GM19324 (cell line): ENCODE data around the gene CPNE8.

Experiments
- ATAC-seq: cut with Tn5 transposase; IDR thresholded peaks from one replicate; pipeline ENCODE4 v1.9.1; 2021; ENCODE audit warnings: mild to moderate bottlenecking, moderate library complexity; ENCODE audit not compliant: unreplicated experiment, low FRiP score

Gene CPNE8

DNA sequence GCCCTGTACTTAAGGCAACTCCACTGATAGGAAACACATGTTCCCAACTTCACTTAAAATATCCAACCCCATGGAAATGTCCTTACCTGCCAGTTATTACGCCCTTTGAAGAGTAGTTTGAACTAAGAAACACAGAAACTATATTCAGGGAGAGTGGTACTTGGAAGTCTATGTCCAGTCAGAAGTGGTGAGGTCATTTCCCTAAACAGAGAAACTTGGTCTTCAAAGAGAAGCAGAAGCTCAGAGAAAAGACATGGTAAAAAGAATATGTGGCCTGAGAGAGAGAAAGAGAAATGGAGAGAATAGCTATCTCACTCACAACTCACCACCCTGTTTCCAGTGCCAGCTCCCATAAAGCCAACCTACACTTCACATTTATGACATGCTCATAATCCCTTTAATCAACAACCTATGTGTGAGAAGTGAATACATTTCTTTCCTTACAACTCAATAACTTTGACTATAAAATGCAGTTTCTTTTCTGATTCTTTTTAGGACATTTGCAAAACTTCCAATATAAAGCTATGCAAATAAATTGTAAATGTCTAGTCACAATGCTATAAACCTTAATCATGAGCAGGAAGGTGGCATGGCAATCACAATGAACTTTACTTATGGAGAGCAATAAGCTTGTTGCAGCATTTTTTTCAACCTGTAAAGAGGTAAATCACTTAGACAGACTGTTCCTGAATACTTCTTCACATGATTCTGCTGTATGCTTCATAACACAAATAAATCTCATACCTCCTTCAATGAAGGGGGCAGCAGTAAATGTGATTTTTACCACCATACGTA, 67.1 kb downstream of the CPNE8 start:
- no peak for ATAC-seq

DNA sequence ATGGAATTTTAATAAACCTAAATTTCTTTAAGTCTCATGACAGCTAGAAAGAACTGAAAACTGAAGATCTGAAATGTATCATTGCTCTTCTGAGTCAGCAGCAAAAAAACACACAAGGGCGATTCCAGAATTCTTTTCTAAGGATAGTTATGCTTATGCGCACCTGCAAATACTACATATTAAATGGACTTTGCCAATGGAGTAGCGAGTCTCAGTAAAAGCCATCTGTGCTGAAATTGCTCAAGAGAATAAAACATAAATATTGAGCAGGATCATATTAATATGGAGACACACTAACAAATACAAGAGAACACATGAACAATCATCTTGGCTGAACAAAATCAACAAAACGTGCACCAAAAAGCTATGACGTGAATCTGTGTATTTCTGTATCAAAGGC, 73.7 kb downstream of the CPNE8 start:
- ATAC-seq: no peak

DNA sequence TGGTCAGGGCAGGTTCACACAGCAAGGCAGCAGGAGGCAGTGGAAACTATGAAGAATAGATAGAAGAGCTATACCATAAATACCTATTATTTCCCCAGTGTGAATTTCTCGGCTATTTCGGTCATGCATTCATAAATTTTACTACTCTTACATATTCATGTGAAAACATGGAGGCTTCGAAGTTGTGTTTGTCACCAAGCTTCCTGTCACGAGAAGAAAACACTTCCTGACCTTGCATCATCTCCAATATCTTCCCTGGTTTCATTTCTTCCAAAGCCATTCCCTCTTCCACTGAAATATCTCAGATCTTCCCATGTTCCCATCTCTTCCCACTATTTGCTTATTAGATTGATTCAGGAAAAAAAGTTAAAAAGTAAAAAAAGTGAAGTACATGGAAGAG, 80.4 kb downstream of the CPNE8 start:
- no peak for ATAC-seq

DNA sequence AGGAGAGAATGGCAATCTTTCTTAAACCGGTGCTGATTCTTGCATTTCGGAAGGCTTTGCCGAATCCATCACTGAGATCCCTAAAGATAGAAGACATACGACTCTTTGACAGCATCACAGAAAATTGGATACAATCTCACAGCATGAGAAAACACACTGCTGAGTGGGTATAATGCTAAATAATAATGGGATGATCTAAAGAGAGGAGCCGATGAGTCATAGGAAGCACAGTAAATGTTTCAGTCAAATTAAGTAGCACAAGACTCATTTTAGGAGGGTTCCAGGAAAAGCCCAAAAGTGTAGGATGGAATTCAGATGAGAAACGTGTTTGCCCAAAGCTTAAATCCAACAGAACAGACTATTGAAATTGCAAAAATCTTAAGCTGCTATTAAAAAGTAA, 81.7 kb downstream of the CPNE8 start:
- no peak for ATAC-seq

DNA sequence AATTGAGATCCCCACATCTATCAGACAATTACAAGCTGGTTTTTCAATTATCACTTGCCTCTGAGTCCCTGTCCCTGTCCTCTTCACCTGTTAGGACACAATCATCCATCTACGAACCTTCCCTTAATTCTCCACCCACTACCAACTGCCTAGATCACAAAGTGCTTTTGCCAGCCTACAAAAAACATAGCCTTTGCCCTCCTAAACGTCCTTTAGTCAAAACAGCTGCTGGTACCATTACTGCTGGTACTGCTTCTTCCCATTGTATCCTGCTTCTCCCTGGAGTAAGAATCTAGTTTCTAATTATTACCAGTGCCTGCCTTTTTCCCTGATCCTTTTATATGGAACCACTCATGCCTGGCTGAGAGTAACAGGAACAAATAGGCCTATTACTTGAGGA, 82.1 kb downstream of the CPNE8 start:
- no peak for ATAC-seq

DNA sequence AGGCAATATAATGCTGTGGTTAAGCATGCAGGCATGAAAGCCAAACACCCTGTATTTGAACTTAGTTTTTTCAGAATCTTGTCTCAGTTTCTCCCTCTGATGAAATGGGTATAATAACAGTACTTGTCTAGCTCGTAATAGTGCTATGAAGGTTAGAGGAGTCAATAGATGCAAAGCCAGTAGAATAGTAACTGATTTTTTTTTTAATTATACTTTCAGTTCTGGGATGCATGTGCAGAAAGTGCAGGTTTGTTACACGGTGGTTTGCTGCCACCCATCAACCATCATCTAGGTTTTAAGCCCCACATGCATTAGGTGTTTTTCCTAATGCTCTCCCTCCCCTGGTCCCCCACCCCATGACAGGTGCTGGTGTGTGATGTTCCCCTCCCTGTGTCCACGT, 87.4 kb downstream of the CPNE8 start:
- ATAC-seq: no peak

DNA sequence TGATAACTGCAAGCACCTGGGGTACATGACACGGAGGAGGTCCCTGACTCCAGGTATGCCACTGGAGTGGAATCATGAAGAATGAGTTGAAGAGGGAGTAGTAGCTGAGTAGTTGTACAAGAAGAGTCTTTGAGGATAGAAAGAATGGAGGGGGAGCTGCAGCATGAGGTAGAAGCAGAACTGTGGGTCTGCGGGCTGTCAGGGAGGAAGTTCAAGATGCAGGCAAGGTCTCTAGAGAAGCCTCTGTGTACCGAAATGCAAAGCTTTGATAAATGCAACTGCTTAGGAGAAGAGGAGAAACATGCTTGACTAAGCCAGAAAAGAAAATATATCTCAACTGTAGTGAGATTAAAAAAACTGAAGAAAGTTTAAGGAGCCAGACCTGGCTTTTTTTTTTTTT, 91.5 kb downstream of the CPNE8 start:
- ATAC-seq: no peak

DNA sequence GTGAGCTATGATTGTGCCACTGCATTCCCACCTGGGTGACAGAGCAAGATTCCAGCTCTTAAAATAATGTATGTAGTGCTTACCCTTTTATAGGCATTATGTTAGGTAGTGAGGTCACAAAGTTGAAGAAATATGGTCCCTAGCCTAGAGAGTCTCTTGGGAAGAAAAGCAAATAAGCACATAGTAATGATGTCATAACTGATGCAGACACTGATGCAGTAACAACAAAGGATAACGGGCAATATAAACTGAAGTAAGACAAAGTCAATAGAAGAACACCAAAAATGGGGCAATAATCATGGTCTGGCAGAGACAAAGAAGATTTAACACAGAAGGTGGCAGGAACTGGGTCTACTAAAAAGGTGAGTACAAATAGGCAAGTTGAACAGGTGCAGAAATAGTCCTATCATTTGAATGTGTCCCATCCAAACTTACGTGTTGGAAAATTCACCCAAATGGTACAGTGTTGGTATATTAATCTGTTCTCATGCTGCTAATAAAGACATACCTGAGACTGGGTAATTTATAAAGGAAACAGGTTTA, 93.5 kb downstream of the CPNE8 start:
- no peak for ATAC-seq

DNA sequence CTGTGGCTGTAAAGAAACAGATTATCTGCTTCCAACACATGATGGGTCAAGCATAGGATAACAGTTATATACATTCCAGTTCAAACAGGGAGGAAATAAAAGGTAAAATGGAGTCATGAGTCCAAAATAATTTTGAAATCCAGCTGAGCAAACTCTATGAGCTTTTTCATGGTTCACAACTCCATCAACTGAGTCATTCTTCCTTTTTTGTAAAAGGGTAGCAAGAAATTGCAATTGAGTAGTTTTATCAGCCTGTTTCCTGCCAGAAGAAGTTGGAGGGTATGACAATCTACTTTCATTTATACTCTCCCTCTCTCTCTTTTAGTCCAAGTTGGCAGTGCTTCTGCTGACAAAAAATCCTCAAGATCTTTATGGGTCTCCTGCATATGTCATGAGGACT, 95.6 kb downstream of the CPNE8 start:
- no peak for ATAC-seq

DNA sequence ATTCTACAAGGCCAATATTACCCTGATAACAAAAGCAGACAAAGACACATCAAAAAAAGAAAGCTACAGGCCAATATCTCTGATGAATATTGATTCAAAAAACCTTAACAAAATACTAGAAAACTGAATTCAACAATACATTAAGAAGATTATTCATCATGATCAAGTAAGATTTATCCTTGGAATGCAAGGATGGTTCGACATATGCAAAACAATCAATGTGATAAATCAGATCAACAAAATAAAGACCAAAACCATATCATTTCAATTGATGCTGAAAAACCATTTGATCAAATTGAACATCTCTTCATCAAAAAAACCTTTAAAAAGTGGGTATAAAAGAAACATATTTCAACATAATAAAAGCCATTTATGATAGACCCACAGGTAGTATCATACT, 117.3 kb downstream of the CPNE8 start:
- no peak for ATAC-seq

DNA sequence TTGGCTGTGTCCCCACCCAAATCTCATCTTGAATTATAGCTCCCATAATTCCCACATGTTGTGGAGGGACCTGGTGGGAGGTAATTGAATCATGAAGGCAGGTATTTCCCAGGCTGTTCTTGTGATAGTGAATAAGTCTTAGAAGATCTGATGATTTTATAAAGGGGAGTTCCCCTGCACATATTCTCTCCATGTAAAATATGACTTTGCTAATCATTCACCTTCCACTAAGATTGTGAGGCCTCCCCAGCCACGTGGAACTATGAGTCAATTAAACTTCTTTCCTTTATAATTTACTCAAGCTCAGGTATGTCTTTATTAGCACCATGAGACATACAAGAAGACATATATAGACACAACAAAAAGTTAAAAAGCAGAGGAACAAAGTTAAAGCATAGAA, 120.0 kb downstream of the CPNE8 start:
- no peak for ATAC-seq

DNA sequence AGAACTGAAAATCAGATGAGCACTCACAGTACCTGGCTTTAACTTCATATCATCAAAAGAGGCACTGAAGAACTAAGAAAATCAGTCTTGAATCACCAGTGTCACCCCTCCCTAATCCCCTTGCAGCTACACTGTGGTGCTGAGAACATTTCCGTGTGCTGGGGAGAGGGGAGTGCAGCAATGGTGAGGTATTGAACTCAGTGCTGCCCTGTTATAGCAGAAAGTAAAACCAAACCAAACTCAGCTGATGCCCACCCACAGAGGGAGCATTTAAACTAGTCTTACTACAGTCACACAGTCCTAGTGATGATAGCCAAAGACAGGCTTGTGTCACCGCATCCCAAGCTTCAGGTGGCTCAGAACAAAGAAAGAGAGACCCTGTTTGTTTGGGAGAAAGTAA, 122.1 kb downstream of the CPNE8 start:
- peak; percentile 72 for ATAC-seq

DNA sequence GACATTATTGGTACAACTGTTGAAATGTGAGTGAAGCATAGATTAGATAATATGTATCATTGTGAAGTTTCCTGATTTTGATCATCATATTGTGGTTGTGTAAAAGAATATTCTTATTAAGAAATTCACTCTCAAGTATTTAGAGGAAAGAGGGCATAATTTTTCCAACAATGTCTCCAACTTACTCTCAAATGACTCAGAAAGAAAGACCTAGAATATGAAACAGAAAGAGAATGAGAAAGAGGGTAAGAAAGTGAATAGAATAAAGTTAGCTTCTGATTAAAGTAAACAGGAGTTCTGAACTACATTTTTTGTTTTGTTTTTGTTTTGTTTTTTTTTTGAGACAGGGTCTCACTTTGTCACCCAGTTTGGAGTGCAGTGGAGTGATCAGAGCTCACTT, 123.0 kb downstream of the CPNE8 start:
- ATAC-seq: no peak

DNA sequence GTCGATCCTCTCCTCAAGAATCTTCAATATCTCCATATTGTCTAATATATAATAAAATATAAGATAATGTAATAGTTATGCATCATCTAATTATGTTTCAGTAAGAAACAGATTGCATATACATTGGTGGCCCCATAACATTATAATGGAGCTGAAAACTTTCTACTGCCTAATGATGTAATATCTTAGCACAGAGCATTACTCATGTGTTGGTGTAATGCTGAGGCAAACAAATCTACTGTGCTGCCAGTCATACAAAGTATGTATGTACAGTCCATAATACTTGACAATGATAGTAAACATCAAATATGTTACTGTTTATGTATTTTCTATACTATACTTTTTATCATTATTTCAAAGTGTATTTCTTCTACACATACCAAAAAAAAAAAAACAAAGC, 128.7 kb downstream of the CPNE8 start:
- ATAC-seq: no peak

DNA sequence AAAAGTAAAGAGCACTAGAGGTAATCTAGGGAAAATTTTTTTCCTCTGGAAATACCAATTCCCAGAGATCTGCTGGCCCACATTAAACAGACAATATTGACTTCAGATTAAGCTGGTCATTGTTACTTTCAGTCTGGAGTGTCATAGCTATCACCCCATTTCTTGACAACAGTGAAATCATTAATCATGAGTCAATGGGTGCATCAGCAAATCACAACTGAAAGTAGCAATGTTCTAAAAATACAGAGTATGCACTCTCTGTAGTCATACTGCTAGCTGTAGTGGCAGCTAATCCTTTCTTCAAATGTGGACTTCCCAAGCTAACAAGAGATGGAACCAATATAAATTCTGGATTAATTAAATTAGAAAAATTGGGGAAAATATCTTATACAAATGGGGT, 129.9 kb downstream of the CPNE8 start:
- ATAC-seq: peak; percentile 90

DNA sequence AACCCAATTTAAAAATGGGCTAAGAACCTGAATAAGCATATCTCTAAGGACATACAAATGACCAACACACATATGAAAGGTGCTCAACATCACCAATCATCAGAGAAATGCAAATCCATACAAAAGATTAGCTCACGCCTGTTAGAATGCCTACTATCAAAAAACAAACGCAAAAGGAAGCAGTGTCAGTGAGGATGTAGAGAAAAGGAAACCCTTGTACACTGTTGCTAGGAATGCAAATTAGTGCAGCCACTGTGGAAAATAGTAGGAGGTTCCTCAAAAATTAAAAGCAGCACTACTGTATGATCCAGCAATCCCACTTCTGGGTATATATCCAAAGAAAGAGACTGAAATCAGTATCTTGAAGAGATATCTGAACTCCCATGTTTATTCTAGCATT, 133.0 kb downstream of the CPNE8 start:
- no peak for ATAC-seq

DNA sequence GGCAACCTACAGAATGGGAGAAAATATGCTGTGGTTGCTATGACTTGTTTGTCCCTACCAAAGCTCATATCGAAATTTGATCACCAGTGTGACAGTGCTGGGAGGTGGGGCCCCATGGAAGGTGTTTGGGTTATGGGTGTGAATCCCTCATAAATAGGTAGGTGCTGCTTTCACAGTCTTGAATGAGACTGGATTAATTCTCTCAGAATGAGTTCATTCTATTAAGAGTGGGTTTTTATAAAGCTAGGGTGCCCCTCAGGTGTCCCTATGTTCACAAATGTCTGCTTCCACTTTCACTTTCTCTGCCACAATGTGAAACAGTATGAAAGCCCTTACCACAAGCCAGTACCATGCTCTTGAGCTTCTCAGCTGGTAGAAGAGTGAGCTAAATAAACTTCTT, 133.5 kb downstream of the CPNE8 start:
- ATAC-seq: peak; percentile 90

DNA sequence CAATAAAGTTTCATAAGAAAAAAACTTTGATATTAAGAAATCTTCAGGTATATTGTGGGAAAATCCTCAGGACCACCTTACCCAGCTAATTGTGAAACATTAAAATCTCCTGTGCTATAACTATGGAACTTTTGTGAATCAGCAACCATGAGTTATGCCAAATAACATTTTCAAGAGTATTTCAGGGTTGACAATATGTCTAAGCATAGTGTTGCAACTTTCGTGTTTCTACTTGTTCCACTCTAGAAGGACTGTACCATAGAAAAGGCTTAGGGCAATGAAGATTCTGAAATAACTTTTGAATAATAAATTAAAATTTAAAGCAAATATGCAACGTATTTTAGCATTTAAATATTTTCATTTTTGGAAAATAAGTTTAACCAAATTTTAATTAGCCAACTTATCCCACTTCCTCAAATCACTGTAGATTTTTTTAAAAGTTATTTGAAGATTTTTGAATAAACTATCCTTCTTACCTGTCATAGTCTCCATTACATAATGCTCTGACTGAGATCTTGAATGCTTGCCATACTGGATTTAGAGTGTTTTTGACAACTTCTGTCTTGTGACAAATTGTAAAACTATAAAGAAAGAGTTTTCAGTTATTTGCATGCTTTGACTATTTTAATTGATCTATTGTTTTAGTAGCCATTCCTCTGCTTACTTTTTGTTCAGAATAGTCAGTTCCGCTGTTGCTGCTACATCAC, 143.6 kb downstream of the CPNE8 start:
- ATAC-seq: no peak

DNA sequence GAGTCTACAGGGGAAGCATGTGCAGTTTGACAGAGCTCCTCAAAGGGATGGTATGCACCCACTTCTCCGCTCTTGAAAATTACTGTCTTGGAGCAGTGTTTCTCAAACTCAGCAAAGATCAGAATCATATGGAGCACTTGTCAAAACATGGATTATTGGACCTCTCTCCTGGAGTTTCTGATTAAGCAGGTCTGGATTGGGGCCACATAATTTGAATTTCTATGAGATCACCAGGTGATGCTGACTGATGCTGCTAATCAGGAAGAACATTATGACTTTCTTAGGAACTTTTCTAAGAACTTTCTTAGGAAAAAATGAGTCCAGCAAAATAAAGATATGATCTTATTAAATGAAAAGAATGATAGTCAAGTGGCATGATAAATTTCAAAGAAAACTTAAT, 144.3 kb downstream of the CPNE8 start:
- no peak for ATAC-seq

DNA sequence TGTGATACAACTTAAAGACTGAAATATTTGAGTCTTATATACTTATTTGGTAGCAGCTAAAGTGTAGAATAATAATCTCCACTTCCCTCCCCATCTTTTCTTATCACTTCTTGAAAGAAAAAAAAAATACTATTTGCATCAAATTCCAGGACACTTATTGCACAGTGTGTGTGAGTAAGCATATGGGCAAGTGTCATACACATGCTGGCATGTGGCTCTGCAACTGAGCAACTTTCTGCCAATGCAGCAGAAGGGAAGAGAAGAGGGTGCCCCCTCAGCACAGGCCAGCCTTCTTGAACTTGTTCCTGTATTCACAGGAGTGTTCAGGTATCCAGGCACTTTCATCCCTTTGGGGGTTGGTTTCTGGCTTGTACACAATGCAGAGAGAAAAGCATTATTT, 145.8 kb downstream of the CPNE8 start:
- no peak for ATAC-seq

DNA sequence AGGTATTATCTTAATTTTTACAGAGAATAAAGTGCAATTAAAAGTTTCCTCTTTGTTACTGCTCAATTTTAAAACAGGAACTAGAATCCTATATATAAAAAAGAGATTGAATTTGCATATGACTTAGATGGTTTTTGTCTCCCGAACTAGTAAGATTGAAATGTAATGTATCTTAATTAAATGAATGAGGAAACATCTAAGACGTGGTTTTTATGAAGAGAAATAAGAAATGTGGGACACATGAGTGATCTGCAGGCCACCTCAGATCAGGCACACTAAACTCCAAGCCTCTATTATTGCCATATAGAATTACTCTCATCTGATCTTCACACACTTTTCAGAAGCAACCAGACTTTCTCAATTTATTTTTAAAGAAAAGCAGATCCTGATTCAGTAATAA, 158.6 kb downstream of the CPNE8 start:
- no peak for ATAC-seq

DNA sequence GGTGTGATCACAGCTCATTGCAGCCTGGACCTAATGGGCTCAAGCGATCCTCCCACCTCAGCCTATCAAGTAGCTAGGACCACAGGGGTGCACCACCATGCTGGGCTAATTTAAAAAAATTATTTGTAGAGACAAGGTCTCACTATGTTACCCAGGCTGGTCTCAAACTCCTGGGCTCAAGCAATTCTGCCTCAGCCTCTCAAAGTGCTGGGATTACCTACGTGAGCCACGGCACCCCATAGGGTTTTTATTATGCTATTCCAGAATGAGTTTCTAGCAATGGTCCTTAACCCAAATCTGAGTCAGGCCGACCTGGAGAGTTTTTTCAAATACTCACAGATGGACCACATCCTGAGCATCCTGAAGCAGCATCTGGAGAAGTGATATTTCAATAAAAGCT, 159.8 kb downstream of the CPNE8 start:
- ATAC-seq: no peak
